HK-2 (cell line): Measurements from ENCODE around the gene ZNF180.
"Not testable (repeated sequence)": the region's sequence is repeated elsewhere in the genome, so short reads cannot be mapped to it uniquely, and the experiment has no call there.

Experiments
- DNase-seq: peaks from one replicate; pipeline ENCODE4 v3.0.0-alpha.2; 2018; ENCODE audit not compliant: unreplicated experiment

Gene ZNF180

GRCh38 chr19:44498988-44499387 is 1.3 kb downstream of the ZNF180 start:
- no peak for DNase-seq

- DNase-seq = no peak
Observed at GRCh38 chr19:44496711-44497110, 3.6 kb downstream of the ZNF180 start.

GRCh38 chr19:44476559-44477408 is 23.5 kb downstream of the ZNF180 start:
- DNase-seq = no peak

- DNase-seq = not testable (repeated sequence)
Observed at GRCh38 chr19:44468730-44469129, 31.6 kb downstream of the ZNF180 start.

GRCh38 chr19:44462600-44463286 is 37.6 kb downstream of the ZNF180 start:
- DNase-seq = not testable (repeated sequence)

- not testable (repeated sequence) for DNase-seq
Observed at GRCh38 chr19:44456016-44456415, 44.3 kb downstream of the ZNF180 start.

GRCh38 chr19:44455100-44455499 is 45.2 kb downstream of the ZNF180 start:
- DNase-seq = no peak

- no peak for DNase-seq
Observed at GRCh38 chr19:44452367-44452766, 48.0 kb downstream of the ZNF180 start.

GRCh38 chr19:44451687-44452086 is 48.6 kb downstream of the ZNF180 start:
- no peak for DNase-seq

GRCh38 chr19:44447916-44448674 is 52.2 kb downstream of the ZNF180 start, which contains the start of gene ZNF229:
Gene ZNF229, minus strand, starts transcription at chr19:44448472. Its CDS starts 5,625 bp downstream, at chr19:44442847.
- peak; percentile 92 for DNase-seq

GRCh38 chr19:44438441-44438840 is 61.9 kb downstream of the ZNF180 start:
- no peak for DNase-seq

GRCh38 chr19:44435441-44435840 is 64.9 kb downstream of the ZNF180 start:
- DNase-seq = no peak

GRCh38 chr19:44430956-44431355 is 69.4 kb downstream of the ZNF180 start:
- DNase-seq = no peak
